Stimulated activated CD4-positive, alpha-beta T cell treated with anti-CD3 and anti-CD28 coated beads, TNF-alpha, amount 100 ng/mL, for 4 hours (primary cell): ENCODE results near the gene EVA1A.

Source experiments
- DNase-seq, 3 experiments: peaks; one replicate each; pipeline ENCODE4 v3.0.0-alpha.2; 2020; ENCODE audit warnings: low read depth in 3 of 3

Gene EVA1A

DNA sequence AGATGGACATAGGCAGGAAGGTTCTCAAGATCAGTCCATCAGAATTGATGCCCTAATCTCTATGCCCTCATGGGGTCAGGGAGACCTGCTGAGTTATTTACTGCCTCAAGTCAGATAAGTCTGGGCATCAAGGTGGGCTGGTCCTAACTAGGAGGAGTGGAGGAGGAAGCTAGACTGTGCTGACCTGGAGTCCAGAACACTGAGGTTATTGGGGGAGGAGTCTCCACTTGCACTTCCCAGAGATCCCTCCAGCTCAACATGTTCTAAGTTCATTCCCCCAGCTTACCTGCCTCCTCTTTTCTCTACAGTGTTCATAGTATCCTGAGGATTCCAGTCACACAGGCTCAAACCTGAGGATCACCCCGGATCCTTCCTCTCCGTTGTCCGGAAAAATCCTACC, 19.3 kb downstream of the EVA1A start:
- no peak for DNase-seq

DNA sequence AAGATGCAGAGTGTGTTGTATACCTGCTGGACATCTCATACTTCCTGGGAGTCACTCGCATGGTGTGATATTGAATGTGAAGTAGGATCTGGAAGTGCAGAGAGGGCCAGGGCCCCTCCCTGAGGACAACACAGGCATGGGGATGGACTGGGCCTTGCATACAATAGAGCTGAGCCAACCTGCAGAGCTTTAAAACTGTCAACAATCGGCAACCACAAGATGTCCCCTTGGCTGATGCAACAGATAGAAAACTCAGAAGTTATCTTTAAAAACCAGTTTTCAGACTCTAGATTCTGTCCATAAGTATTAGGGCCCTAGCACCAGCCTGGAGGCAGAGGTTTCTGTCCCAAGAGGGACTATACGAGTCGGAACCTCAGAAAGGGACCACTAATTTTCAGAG, 19.7 kb downstream of the EVA1A start:
- no peak for DNase-seq

DNA sequence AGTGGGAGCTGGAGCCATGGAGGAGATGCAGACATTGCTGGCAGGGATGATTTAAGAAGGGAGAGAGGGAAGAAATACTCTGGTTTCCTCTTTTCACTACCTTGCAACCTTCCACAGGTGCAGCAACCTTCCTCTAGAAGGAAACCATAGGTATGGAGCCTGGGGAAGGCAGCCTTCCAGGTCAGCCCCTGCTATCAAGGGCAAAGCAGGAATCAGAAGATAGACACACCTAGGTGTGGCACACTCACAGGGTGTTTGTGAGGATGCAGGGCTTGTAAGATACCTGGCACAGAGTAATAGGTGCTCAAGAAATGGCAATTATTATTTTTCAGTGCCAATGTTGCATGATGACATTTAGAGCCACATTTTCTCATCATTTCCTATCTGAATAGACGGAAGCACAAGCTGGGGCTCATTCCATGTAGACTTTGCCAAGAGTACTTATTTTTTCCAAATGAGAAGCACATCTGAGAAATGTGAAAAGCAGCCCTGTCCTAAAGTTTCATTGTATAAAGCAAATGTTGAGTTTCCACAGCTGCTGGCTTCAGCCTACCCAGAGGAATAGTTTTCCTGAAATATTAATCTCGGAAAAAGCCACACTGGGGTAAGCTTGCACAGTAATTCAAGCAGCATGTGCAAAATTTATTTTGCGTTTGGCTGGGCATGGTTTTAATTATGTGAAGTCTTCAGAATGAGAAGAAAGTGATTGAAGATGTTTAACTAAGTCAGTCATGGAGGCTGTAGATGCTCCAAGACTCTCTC, 20.6 kb downstream of the EVA1A start:
- DNase-seq = no peak

DNA sequence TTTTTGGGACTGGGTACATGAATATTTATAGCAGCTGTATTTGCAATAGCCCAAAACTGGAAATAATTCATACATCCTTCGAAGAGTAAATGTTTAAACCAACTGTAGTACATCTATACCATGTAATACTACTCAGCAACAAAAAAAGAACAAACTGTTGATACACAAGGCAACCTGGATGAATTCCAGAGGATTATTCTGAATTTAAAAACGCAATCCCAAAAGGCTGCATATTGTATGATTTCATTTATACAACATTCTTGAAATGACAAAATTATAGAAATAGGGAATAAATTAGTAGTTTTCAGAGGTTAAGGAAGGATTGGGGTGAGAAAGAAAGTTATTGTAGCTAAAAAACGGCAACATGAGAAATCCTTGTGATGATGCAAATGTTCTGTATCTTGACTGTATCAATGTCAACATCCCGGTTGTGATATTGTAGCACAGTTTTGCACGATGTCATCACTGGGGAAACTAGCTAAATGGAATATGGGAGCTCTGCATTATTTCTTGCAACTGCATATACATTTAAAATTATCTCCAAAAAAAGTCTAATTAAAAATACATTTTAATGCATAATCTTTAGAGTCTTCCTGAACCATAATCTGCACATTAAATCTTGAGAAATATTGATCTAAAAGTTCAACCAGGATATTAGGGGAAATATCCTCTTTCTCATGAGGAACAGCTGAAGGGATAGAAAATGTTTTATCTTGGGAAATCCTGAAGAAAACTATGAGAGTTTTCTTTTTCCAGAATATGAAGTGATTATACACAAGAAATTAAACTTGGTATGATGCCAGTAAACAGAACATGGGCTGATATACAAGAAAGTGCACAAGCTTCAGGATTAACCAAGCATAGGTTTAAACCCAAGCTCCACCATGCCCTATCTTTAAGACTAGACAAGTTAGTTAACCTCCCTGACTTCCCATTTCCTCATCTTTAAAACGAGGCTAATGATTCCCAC, 21.9 kb downstream of the EVA1A start:
- no peak for DNase-seq

DNA sequence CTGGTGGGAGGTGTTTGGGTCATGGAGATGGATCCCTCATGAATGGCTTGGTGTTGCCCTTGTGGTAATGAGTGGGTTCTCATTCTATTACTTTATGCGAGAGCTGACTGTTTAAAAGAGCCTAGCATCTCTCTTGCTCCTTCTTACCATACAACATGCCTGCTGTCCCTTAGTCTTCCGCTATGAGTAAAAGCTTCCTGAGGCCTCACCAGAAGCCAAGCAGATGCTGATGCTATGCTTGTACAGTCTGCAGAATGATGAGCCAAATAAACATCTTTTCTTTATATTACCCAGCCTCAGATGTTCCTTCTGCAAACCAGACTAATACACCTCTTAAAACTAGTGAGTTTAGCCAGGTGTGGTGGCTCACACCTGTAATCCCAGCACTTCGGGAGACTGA, 23.1 kb downstream of the EVA1A start:
- no peak for DNase-seq

DNA sequence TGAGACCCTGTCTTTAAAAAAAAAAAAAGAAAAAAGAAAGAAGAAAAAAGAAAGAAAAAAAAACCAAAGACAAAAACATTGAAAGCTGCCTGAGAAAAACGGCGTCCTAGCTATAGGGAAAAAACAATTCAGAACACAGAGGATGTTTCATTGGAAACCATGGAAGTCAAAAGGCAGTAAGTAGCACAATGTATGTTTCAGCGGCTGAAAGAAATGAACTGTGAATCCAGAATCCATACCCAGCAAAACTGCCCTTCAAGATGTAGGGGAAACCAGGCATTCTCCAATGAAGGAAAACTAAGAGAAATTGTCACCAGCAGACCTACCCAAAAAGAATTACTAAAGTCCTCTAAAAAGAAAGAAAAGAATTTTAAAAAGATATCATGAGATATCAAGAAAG, 27.6 kb downstream of the EVA1A start:
- no peak for DNase-seq

DNA sequence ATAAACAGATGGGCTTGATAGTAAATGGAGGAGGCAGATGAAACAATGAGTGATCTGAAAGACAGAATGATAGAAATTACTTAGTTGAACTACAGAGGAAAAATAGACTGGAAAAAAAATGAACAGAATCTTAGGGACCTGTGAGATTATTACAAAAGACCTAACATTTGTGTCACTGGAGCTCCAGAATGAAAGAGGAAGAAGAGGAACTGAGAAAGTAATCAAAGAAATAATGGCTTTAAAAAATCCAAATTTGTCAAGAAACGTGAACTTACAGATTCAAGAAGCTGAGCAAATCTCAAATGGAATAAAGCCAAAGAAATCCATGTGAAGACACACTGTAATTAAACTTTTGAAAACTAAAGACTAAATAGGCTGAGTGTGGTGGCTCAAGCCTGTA, 28.3 kb downstream of the EVA1A start:
- no peak for DNase-seq

DNA sequence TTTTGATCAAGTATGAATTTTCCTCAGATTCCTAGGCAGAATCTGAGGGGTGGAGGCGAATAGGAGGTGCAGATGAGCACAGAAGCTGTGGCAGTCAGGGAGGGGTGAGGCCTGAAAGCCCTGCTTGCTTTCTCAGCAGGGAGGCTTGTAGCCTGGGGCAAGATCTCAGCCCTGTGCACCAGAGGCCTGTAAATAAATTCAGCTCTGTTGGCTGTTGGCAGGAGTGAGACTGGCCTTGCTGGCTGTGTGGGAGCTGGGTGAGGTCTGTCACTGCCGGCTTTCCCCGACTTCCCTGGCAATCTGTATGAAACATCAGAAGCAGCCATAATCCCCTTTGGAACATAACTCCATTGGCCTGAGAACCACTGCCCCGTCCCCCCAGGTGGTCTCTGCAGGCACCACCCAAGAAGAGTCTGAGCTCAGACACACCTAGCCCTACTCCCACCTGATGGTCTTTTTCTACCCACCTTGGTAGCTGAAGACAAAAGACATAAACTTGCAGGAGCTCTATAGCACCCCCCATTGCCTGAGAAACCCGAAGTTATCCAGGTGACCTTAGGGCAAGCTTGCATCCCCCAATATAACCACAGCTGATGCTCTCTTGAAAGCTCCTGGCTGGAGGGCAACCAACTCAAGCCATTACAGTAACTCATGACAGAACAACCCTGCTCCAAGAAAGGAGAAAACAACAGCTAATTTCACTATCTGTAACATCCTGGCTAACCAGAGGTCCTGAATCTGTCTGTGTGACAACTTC, 32.3 kb downstream of the EVA1A start:
- DNase-seq = no peak

DNA sequence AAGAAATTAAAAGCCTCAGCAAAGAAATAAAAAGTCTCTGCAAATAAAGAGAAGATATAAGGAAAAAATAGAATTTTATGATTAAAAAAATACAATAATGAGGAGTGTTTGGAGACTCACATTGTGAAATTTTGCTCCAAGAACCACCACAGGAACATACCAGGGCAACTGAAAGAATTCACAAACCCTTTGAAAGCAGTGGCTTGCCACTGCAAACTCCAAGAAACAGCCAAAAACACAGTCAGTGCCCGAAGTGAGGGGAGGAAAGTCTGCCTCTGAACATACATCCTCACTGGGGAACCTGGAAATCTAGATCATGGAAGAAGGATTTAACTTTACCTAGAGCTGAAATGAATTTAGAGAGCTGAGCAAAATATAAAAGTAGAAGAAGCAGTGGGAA, 33.1 kb downstream of the EVA1A start:
- DNase-seq = no peak

DNA sequence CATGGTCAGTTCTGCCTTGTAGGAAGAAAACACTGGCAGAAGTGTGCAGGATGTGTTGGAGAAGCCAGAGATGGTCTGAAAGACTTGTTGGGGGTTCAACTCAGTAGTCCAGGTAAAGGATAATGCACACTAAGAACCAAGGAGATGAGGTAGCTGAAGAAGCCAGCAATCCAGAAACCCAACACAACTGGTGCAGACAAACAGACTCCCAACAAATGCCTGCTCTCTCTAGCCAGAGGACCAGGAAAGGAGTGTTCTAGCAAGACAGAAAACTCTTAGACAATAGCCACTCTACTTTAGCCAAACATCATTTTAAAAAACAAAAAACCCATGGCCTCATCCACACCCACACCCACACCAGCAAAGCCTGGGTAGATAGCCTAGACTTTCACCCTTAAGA, 33.9 kb downstream of the EVA1A start:
- no peak for DNase-seq

DNA sequence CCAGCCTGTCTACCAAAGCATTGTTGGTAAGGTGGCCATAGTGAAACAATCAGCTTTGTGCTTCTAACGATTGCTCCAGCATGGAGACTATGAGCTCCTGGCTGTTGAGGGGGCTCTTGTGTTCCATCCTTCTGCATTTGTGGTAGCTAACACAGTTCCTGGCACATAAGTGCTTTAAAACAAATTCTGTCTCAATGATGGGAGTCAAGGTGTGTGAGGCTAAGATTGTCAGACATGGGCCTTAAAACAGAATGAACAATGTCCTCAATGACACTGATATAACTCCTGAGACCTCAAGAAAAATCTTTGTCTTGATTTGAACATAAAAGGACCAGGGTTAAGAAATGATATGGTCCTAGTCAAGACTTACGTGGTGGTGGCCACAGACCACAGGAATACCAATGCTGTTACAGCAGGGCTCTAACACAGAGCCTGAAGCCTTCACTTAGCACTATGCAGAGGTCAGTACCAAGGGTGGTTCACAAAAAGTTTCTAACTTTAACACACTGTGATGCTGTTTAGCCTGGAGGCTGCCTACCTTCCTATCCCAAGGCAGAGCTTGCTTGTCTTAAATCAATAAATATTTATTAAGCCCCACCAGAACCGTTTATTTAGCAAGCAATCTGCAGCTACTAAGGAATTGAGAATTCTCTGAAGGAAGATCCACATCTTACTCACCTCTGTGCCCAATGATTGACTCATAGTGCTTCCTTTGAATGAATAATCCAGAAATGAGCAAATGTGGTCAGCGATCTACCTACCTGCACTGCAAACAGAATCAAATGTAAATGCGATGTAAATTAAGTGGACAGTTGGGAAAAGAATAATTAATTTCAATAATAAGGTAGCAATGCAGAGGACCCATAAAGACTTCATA, 35.1 kb downstream of the EVA1A start:
- DNase-seq = no peak

DNA sequence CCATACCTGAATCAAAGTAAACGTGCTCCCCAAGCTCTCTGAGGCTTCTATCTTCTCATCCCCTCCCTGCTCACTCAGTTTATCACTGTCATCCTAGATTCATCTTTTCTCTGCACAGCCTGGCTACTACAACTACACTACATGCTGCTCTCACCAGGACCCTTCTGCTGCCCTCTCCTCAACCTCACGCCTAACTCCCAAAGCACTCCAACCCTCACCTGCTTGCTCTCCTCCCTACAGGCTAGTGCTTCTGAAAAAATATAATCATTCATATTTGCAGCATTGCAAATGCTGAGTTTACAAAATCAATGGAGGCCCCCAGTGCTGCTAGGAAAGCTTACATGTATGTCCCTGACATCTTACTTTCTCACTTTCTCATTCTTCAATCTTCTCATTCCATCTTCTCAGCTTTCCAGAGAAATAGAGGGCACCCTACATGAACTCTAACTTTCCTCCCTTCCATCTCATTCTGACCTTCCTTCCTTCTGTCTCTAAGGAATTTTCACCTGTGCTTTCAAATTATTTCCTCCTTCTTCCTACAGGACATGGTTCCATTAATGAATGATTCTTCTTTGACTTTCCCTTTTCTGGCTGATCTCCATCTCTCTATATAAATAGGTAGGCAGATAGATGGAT, 36.3 kb downstream of the EVA1A start:
- DNase-seq = no peak

DNA sequence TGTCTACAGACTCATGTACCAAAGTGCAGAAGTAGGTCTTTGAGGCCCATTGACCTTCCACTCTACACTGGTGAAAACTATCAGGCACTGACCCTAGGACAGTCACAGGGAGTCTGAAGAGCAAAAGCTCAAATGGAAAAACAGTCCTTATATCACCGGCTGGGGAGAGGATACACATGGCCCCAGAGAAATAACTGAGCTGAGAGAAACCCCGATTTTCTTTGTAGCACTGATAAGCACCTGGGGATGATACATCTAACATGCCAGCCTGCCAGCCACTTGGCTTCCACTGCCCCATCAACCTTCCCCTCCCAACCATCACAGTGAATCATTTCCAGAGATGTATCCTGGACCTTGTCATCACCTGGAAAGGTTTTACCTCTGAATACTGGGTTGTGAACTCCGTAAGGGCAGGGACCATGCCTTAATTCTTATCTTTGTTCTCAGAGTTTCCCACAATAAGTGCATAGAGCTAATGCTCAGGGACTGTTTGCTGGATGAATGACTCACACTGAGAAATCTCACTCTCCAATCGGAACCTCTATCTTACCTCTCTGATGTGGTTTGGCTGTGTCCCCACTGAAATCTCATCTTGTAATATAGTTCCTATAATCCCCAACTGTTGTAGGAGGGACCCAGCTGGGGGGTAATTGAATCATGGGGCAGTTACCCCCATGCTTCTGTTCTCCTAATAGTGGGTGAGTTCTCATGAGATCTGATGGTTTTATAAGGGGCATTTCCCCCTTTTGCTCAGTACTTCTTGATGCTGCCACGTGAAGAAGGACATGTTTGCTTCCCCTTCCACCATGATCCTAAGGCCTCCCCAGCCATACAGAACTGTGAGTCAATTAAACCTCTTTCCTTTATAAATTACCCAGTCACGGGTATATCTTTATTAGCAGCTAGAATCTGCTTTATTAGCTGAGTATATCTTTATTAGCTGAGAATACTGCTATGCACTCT, 37.1 kb downstream of the EVA1A start:
- no peak for DNase-seq

DNA sequence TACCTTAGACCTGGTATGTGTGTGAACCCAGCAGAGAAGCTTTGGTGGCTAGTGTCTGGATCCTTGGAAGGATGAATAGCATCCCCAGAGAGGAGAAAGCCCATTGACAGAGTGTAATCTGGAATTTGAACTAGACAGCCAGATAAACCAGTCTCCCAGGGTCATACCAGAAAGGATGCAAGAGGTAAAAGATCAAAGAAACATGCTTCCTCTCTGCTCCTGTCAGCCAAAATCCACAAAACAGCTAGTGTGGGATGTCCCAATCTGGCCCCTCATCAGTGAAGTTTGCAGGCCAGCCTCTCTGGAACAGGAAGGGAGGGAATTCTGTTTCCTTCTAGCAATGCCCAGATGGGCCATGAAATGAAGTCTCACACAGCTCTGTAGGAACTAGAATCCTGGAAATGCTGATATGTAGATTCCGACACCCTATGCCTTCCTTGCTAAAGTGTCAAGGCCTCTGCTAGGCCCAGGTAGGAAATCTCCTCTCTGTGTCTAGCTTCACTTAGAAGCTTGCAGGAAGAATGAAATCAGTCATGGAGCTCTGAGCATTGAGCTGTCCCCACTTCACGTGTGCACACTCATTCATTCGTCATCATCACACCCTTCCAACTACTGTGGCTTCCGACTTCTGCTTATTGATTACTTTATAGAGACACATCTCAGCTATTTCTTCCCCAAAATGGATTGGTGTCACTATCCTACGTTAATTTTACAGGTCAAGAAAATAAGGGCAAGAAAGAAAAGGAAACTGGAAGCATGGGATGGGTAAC, 38.0 kb downstream of the EVA1A start:
- DNase-seq = no peak

DNA sequence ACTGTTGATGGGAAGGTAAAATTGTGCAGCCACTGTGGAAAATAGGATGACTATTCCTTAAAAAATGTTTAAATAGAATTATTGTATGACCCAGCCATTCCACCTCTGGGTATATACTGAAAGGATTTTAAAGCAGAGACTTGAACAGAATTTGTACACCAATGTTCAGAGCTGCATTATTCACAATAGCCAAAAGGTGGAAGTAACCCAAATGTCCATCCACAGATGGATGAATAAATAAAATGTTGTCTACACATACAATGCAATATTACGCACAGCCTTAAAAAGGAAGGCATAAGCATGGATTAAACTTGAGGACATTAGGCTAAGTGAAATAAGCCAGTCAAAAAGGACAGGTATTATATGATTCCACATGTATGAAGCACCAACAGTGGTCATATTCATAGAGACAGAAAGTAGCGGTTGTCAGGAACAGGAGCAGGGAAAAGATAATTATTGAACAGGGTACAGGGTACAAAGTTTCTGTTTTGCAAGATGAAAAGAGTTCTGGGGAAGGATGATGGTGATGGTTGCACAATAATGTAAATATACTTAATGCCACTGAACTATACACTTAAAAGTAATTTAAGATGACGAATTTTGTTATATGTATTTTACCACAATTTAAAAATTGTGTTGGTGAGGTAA, 39.4 kb downstream of the EVA1A start:
- DNase-seq = no peak

DNA sequence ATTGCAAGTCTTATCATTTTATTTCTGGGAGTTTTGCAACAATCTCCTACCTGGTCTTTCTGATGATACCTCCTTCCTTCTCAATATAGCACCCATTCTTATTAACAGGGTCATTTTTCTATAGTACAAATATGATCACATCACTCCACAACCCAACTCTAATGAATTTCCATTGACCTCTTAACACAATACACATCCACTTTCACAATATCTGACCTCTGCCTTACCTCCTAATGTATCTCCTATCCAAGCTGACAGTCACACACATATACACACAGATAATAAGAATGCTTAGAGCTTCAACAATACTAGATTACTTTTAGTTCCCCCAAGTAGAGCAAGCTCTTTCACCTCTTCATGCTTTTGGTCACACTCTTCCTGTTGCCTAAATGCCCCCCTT, 40.9 kb downstream of the EVA1A start:
- no peak for DNase-seq

DNA sequence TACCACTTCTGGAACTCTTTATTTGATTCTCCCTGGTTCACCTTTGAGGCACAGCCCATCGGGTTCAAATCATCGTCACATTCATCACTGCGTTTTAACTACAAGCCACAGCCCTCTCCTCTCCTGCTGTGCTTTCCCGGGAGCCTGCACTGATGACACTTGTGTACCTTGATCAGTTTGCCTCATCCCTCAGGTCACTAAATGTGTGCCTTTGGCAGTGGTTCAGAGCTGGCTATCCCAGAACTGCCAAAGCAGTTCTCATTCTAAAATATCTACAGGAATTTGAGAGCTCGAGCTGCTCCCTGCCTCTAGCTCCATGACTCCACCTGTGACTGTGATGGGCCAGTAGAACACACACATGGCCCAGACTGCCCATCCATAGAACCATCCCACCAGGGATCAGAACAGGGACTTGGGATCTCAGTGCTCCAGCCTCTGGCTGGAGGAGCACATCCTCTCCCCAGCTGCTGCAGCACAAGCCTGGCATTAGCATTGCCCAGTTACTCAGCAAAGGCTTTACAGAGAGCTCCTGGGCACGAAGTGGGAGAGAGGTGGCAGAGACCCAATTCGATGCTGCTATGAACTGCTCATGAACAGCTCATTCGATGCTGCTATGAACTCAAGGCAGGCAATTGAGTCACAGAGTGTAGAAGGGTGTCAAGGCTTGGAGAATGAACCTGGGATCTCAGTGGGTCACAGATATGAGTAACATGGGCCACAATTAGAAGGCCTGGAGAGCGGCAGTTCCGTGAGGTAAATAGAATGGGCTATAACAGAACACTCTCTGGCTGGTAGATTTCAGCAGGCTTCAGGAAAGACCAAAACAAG, 41.9 kb downstream of the EVA1A start:
- DNase-seq = no peak
